Measurements from ENCODE around the gene STK10.
"Not testable (repeated sequence)": the region's sequence is repeated elsewhere in the genome, so short reads cannot be mapped to it uniquely, and the experiment has no call there.

The STK10 gene

GRCh38 chr5:172051643-172052339 lies 136.2 kb downstream of the STK10 start:
- DNase-seq, result no peak

GRCh38 chr5:172050080-172050479 lies 137.9 kb downstream of the STK10 start:
- DNase-seq, result no peak

- DNase-seq, result no peak
Measured at GRCh38 chr5:172049226-172049796, 138.7 kb downstream of the STK10 start.

GRCh38 chr5:172048539-172049101 lies 139.4 kb downstream of the STK10 start:
- no peak for DNase-seq

- no peak for DNase-seq
Measured at GRCh38 chr5:172048170-172048422, 139.9 kb downstream of the STK10 start.

- DNase-seq, result no peak
Measured at GRCh38 chr5:172046593-172046992, 141.4 kb downstream of the STK10 start.

- DNase-seq, result no peak
Measured at GRCh38 chr5:172045315-172045632, 142.8 kb downstream of the STK10 start.

- DNase-seq, result no peak
Measured at GRCh38 chr5:172044631-172045314, 143.3 kb downstream of the STK10 start.

- DNase-seq, result no peak
Measured at GRCh38 chr5:172043865-172044264, 144.2 kb downstream of the STK10 start.

- no peak for DNase-seq
Measured at GRCh38 chr5:172042183-172042582, 145.8 kb downstream of the STK10 start.

GRCh38 chr5:172038167-172038566 lies 149.9 kb downstream of the STK10 start:
- DNase-seq, result no peak

GRCh38 chr5:172035049-172035448 lies 153.0 kb downstream of the STK10 start:
- no peak for DNase-seq

GRCh38 chr5:172031894-172032461 lies 156.0 kb downstream of the STK10 start:
- DNase-seq, result no peak

- no peak for DNase-seq
Measured at GRCh38 chr5:172029876-172030275, 158.1 kb downstream of the STK10 start.

- DNase-seq, result no peak
Measured at GRCh38 chr5:172028167-172028566, 159.9 kb downstream of the STK10 start.

GRCh38 chr5:172020110-172020786 lies 167.8 kb downstream of the STK10 start:
- not testable (repeated sequence) for DNase-seq

- no peak for DNase-seq
Measured at GRCh38 chr5:172015346-172015745, 172.7 kb downstream of the STK10 start.

GRCh38 chr5:172010278-172010677 lies 177.7 kb downstream of the STK10 start:
- peak in 1 of 2 experiments; percentile 14 for DNase-seq

GRCh38 chr5:172009536-172010270 lies 178.3 kb downstream of the STK10 start:
- DNase-seq, result no peak

GRCh38 chr5:172008689-172009141 lies 179.3 kb downstream of the STK10 start:
- DNase-seq, result no peak

GRCh38 chr5:172008111-172008455 lies 179.9 kb downstream of the STK10 start:
- DNase-seq, result no peak

Data from AML-193 (cell line).